Hepatocyte (in vitro differentiated cells): ENCODE data around the gene ACADVL. TPM values are rescaled to one million over a fixed set of nuclear protein-coding genes. Genes with fewer than 3 reads are reported as not detected.
A peak's percentile ranks its signal among the peaks of the same experiment; 100 is the strongest.

Experiments
- DNase-seq: peaks from one replicate; pipeline ENCODE4 v3.0.0-alpha.2; 2016; ENCODE audit warnings: low spot score
- H2AFZ ChIP-seq: fragments of 200-600 bp; sonication (generic); 2 replicates; pipeline ENCODE4 v1.6.0; 2016; ENCODE audit warnings: antibody characterized with exemption, mild to moderate bottlenecking
- H3K27ac ChIP-seq: fragments of 200-600 bp; sonication (generic); 2 replicates; pipeline ENCODE4 v1.5.1; 2016; ENCODE audit warnings: mild to moderate bottlenecking
- H3K27me3 ChIP-seq: fragments of 200-600 bp; sonication (generic); 2 replicates; pipeline ENCODE4 v1.6.1; 2016
- H3K36me3 ChIP-seq: fragments of 200-600 bp; sonication (generic); replicated peaks from 2 replicates; pipeline ENCODE4 v1.5.1; 2016; ENCODE audit warnings: low read depth; ENCODE audit not compliant: insufficient read depth
- H3K4me1 ChIP-seq: fragments of 200-600 bp; sonication (generic); 2 replicates; pipeline ENCODE4 v1.5.1; 2016; ENCODE audit warnings: mild to moderate bottlenecking, moderate library complexity; ENCODE audit not compliant: insufficient read depth
- H3K4me2 ChIP-seq: fragments of 200-600 bp; sonication (generic); 2 replicates; pipeline ENCODE4 v1.6.0; 2016
- H3K4me3 ChIP-seq: fragments of 200-600 bp; sonication (generic); 2 replicates; pipeline ENCODE4 v1.5.1; 2016; ENCODE audit warnings: mild to moderate bottlenecking
- H3K79me2 ChIP-seq: fragments of 200-600 bp; sonication (generic); 2 replicates; pipeline ENCODE4 v1.6.0; 2017; ENCODE audit warnings: mild to moderate bottlenecking
- H3K9me2 ChIP-seq: fragments of 200-600 bp; sonication (generic); replicated peaks from 2 replicates; pipeline ENCODE4 v1.6.0; 2017; ENCODE audit warnings: mild to moderate bottlenecking; ENCODE audit not compliant: insufficient read depth
- H3K9me3 ChIP-seq: fragments of 200-600 bp; sonication (generic); 2 replicates; pipeline ENCODE4 v1.5.1; 2016; ENCODE audit warnings: low read depth, mild to moderate bottlenecking
- H4K20me1 ChIP-seq: fragments of 200-600 bp; sonication (generic); 2 replicates; pipeline ENCODE4 v1.6.0; 2016; ENCODE audit warnings: mild to moderate bottlenecking; ENCODE audit not compliant: insufficient read depth, poor library complexity, severe bottlenecking
- EZH2 ChIP-seq: fragments of 200-600 bp; sonication (generic); IDR thresholded peaks from 2 replicates; pipeline ENCODE4 v1.6.1; 2016; ENCODE audit warnings: antibody characterized with exemption, mild to moderate bottlenecking, borderline replicate concordance
- EZH2phosphoT487 ChIP-seq: fragments of 200-600 bp; sonication (generic); IDR thresholded peaks from one replicate; pipeline ENCODE4 v1.6.1; 2018; ENCODE audit warnings: antibody characterized with exemption, mild to moderate bottlenecking, low read depth, moderate library complexity; ENCODE audit not compliant: unreplicated experiment, severe bottlenecking
- WGBS: methylation state at CpG from one replicate; pipeline ENCODE4 v1.1.6; 2016; ENCODE audit warnings: low lambda C conversion rate; ENCODE audit errors: missing lambda C conversion rate; 5-methylcytosine and 5-hydroxymethylcytosine counted together
- polyA plus RNA-seq: library from polyadenylated mRNA; unstranded; fragments of >200 nt; fragmentation: Nextera tagmentation; extraction: Ambion mirVana; gene quantifications from 2 replicates; pipeline ENCODE4 v1.2.1, GENCODE V29; 2016
- total RNA-seq: library from RNA; depleted of rRNA; stranded (reverse); fragments of >200 nt; gene quantifications from 2 replicates; pipeline ENCODE4 v1.2.3, GENCODE V29; 2014
- TF ChIP-seq, protein P1 (sequence below): fragments of 200-600 bp; sonication (generic); IDR thresholded peaks from 2 replicates; pipeline ENCODE4 v1.5.1; 2016; ENCODE audit warnings: antibody characterized with exemption, mild to moderate bottlenecking; ENCODE audit not compliant: poor library complexity

Gene ACADVL
- total and polyA plus RNA-seq, 2 experiments from 2014 or later: 469 to 1,250 TPM

GRCh38 chr17:7239091-7240027, 19.6 kb downstream of the ACADVL start, which contains the start of gene PHF23:
Gene PHF23, minus strand, starts transcription at chr17:7239457. Its CDS starts 178 bp downstream, at chr17:7239279.
- Histone ChIP-seq H3K4me1 (peaks cover 30% of the 10 kb centered on the region), H3K79me2 (peaks cover 64% of the 10 kb centered on the region)

DNA sequence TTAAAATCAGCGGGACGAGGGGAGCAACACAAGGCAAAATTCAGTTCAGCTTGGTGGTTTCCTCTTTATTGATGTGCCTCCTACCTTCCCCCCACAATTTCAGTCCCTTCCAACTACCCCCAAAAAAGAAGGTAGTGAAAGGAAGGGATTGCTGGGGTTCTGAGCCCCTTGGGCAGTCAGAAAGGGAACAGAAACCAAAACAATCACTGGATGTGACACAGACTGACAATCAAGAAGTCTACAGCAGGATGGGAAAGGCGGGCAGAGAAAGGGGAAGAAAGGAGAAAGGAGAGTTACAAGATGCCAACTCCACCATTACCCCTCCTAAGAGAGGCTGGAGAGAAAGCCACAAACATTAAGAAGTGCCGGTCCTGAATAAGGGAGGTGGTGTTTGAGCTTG, 20.6 kb downstream of the ACADVL start:
- Histone ChIP-seq H3K27me3 (no peaks in the 10 kb centered on the region), H4K20me1 (no peaks in the 10 kb centered on the region), H3K4me1 (peaks cover 21% of the 10 kb centered on the region), H3K36me3 (no peaks in the 10 kb centered on the region), H3K4me2 (peak overlapping the region; percentile 85), H3K9me2 (no peaks in the 10 kb centered on the region), H2AFZ (no peak overlapping the region), H3K27ac (peak overlapping the region; percentile 97), H3K9me3 (no peaks in the 10 kb centered on the region), H3K4me3 (peak overlapping the region; percentile 61), H3K79me2 (peaks cover 61% of the 10 kb centered on the region)
- DNase-seq: no peak
- WGBS: 80% methylated on average over 4 of the region's 4 CpGs
- TF ChIP-seq EZH2phosphoT487: no peak
- TF ChIP-seq, protein P1, sequence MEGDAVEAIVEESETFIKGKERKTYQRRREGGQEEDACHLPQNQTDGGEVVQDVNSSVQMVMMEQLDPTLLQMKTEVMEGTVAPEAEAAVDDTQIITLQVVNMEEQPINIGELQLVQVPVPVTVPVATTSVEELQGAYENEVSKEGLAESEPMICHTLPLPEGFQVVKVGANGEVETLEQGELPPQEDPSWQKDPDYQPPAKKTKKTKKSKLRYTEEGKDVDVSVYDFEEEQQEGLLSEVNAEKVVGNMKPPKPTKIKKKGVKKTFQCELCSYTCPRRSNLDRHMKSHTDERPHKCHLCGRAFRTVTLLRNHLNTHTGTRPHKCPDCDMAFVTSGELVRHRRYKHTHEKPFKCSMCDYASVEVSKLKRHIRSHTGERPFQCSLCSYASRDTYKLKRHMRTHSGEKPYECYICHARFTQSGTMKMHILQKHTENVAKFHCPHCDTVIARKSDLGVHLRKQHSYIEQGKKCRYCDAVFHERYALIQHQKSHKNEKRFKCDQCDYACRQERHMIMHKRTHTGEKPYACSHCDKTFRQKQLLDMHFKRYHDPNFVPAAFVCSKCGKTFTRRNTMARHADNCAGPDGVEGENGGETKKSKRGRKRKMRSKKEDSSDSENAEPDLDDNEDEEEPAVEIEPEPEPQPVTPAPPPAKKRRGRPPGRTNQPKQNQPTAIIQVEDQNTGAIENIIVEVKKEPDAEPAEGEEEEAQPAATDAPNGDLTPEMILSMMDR: no peak
- TF ChIP-seq EZH2: no peak

More at GRCh38 chr17:7239091-7240027, 19.6 kb downstream of the ACADVL start, which contains the start of gene PHF23:
- peak within 1 kb of the TSS; percentile 65 for H3K4me3 ChIP-seq
- peak within 1 kb of the TSS; percentile 92 for H3K4me2 ChIP-seq
- DNase-seq: peak; percentile 100
- TF ChIP-seq, protein P1: no peak
- TF ChIP-seq EZH2 (no peak), EZH2phosphoT487 (no peak)
- H4K20me1 ChIP-seq: no peaks in the 10 kb centered on the region
- H3K27ac ChIP-seq: peak within 1 kb of the TSS; percentile 98
- no peaks in the 10 kb centered on the region for H3K9me3 ChIP-seq
- H3K9me2 ChIP-seq: no peaks in the 10 kb centered on the region
- no peaks in the 10 kb centered on the region for H3K27me3 ChIP-seq
- H3K36me3 ChIP-seq: no peaks in the 10 kb centered on the region
- 2% methylated on average over 37 of the region's 72 CpGs for WGBS
- H2AFZ ChIP-seq: peak within 1 kb of the TSS; percentile 11

GRCh38 chr17:7241090-7241733, 21.5 kb downstream of the ACADVL start:
- H3K4me3 ChIP-seq: peak overlapping the region; percentile 61
- 39% methylated on average over 9 of the region's 9 CpGs for WGBS
- H3K9me2 ChIP-seq: no peaks in the 10 kb centered on the region
- H3K9me3 ChIP-seq: no peaks in the 10 kb centered on the region
- TF ChIP-seq EZH2phosphoT487 (no peak), EZH2 (no peak)
- TF ChIP-seq, protein P1: no peak
- H2AFZ ChIP-seq: no peak overlapping the region
- H3K27ac ChIP-seq: peak overlapping the region; percentile 97
- no peaks in the 10 kb centered on the region for H3K27me3 ChIP-seq
- no peaks in the 10 kb centered on the region for H4K20me1 ChIP-seq
- H3K4me1 ChIP-seq: peaks cover 21% of the 10 kb centered on the region
- H3K79me2 ChIP-seq: peaks cover 59% of the 10 kb centered on the region
- H3K36me3 ChIP-seq: no peaks in the 10 kb centered on the region
- peak overlapping the region; percentile 85 for H3K4me2 ChIP-seq
- DNase-seq: no peak
